Liver (tissue), 9 donors: ENCODE measurements around the gene TLR1. TPM values are rescaled to one million over a fixed set of nuclear protein-coding genes. Genes with fewer than 3 reads are reported as not detected.

Source experiments
- DNase-seq: peaks from one replicate; pipeline ENCODE4 v3.0.0-alpha.2; 2017; ENCODE audit warnings: low spot score
- H3K27ac ChIP-seq, 2 donors: one replicate each; pipeline ENCODE4 v1.7.0; 2013; ENCODE audit warnings: inconsistent platforms in 2 of 2, low read length in 2 of 2, control low read depth in 1 of 2, low read depth in 1 of 2, mild to moderate bottlenecking in 1 of 2
- H3K27me3 ChIP-seq, 4 donors: one replicate each; pipeline versions ENCODE4 v1.6.1 to v1.7.0; 2013; ENCODE audit warnings: low read length in 3 of 4, inconsistent platforms in 1 of 4, mild to moderate bottlenecking in 1 of 4, moderate library complexity in 1 of 4; ENCODE audit not compliant: control insufficient read depth in 4 of 4, insufficient read depth in 4 of 4
- H3K36me3 ChIP-seq, 4 donors: one replicate each; pipeline versions ENCODE4 v1.6.1 to v1.7.0; 2013; ENCODE audit warnings: low read length in 3 of 4, mild to moderate bottlenecking in 3 of 4, low read depth in 1 of 4, moderate library complexity in 1 of 4; ENCODE audit not compliant: control insufficient read depth in 4 of 4, insufficient read depth in 3 of 4
- H3K4me1 ChIP-seq, 4 donors: one replicate each; pipeline versions ENCODE4 v1.6.1 to v1.7.0; 2013; ENCODE audit warnings: low read length in 3 of 4, mild to moderate bottlenecking in 3 of 4, moderate library complexity in 1 of 4; ENCODE audit not compliant: control insufficient read depth in 4 of 4, insufficient read depth in 4 of 4
- H3K4me3 ChIP-seq, 3 donors: one replicate each; pipeline versions ENCODE4 v1.6.1 to v1.7.0; 2013; ENCODE audit warnings: low read length in 3 of 3, control low read depth in 1 of 3, low read depth in 1 of 3, mild to moderate bottlenecking in 1 of 3
- H3K9ac ChIP-seq, 2 donors: one replicate each; pipeline ENCODE4 v1.7.0; 2013; ENCODE audit warnings: low read length in 2 of 2, mild to moderate bottlenecking in 2 of 2, moderate library complexity in 2 of 2, control low read depth in 1 of 2, low read depth in 1 of 2
- H3K9me3 ChIP-seq, 4 donors: one replicate each; pipeline versions ENCODE4 v1.6.1 to v1.7.0; 2013; ENCODE audit warnings: low read length in 3 of 4; ENCODE audit not compliant: control insufficient read depth in 4 of 4
- EGR1 ChIP-seq, 2 donors: IDR thresholded peaks; 2 replicates each; pipeline ENCODE4 v1.6.1; 2016 to 2018; ENCODE audit warnings: antibody characterized with exemption in 2 of 2, low read depth in 2 of 2
- FOXA1 ChIP-seq: IDR thresholded peaks from 2 replicates; pipeline ENCODE4 v1.6.1; 2016; ENCODE audit warnings: antibody characterized with exemption
- FOXA2 ChIP-seq: IDR thresholded peaks from 2 replicates; pipeline ENCODE4 v1.6.1; 2016; ENCODE audit warnings: antibody characterized with exemption
- GABPA ChIP-seq, 2 donors: IDR thresholded peaks in 1 of 2; conservative IDR thresholded peaks in 1 of 2; 2 replicates each; pipeline ENCODE4 v1.6.1; 2016; ENCODE audit warnings: antibody characterized with exemption in 2 of 2, mild to moderate bottlenecking in 1 of 2, moderate library complexity in 1 of 2
- HNF4A ChIP-seq, 2 donors: conservative IDR thresholded peaks; 2 replicates each; pipeline ENCODE4 v1.6.1; 2016; ENCODE audit warnings: antibody characterized with exemption in 2 of 2, mild to moderate bottlenecking in 2 of 2
- HNF4G ChIP-seq: IDR thresholded peaks from 2 replicates; pipeline ENCODE4 v1.6.1; 2016; ENCODE audit warnings: antibody characterized with exemption
- JUND ChIP-seq, 2 donors: IDR thresholded peaks; 2 replicates each; pipeline ENCODE4 v1.6.1; 2016; ENCODE audit warnings: antibody characterized with exemption in 2 of 2
- RAD21 ChIP-seq, 2 donors: IDR thresholded peaks; 2 replicates each; pipeline ENCODE4 v1.6.1; 2016; ENCODE audit warnings: antibody characterized with exemption in 2 of 2, mild to moderate bottlenecking in 2 of 2
- RXRA ChIP-seq, 2 donors: IDR thresholded peaks; 2 replicates each; pipeline ENCODE4 v1.6.1; 2017 to 2018; ENCODE audit warnings: antibody characterized with exemption in 2 of 2, mild to moderate bottlenecking in 1 of 2
- SP1 ChIP-seq: IDR thresholded peaks from 2 replicates; pipeline ENCODE4 v1.6.1; 2018; ENCODE audit warnings: antibody characterized with exemption, mild to moderate bottlenecking
- TAF1 ChIP-seq: conservative IDR thresholded peaks from 2 replicates; pipeline ENCODE4 v1.6.1; 2016; ENCODE audit warnings: antibody characterized with exemption, mild to moderate bottlenecking
- YY1 ChIP-seq: IDR thresholded peaks from 2 replicates; pipeline ENCODE4 v1.6.1; 2016; ENCODE audit warnings: antibody characterized with exemption, mild to moderate bottlenecking
- WGBS: extraction: QIAGEN DNeasy Blood & Tissue Kit; methylation state at CpG from one replicate; pipeline ENCODE4 v1.1.7; 2013; 5-methylcytosine and 5-hydroxymethylcytosine counted together
- polyA plus RNA-seq, 2 donors: library from polyadenylated mRNA; stranded (reverse) in 1 of 2; unstranded in 1 of 2; fragments of 200-250 nt in 1 of 2; fragments of >200 nt in 1 of 2; fragmentation: Nextera tagmentation in 1 of 2; extraction: Ambion mirVana in 1 of 2; gene quantifications; one replicate each; pipeline versions ENCODE4 v1.2.1 to v1.2.3, GENCODE V29; 2013 to 2015
- total RNA-seq, 2 donors: library from RNA; depleted of rRNA; stranded (reverse); fragments of >200 nt; gene quantifications; one replicate each; pipeline ENCODE4 v1.2.3, GENCODE V29; 2014
- TF ChIP-seq, protein P1 (sequence below): IDR thresholded peaks from 2 replicates; pipeline ENCODE4 v1.6.1; 2016; ENCODE audit warnings: antibody characterized with exemption
- TF ChIP-seq, protein P2 (sequence below): IDR thresholded peaks from 2 replicates; pipeline ENCODE4 v1.6.1; 2016; ENCODE audit warnings: antibody characterized with exemption
- TF ChIP-seq, protein P3 (sequence below): fragments of 150-350 bp; IDR thresholded peaks from 2 replicates; pipeline ENCODE4 v1.5.1; 2017; ENCODE audit warnings: improper control_type of control experiment, low read depth, low read length; ENCODE audit not compliant: missing input control
- TF ChIP-seq, protein P4 (sequence below): IDR thresholded peaks from 2 replicates; pipeline ENCODE4 v1.6.1; 2016; ENCODE audit warnings: antibody characterized with exemption
- TF ChIP-seq, protein P5 (sequence below): IDR thresholded peaks from 2 replicates; pipeline ENCODE4 v1.6.1; 2016; ENCODE audit warnings: antibody characterized with exemption, mild to moderate bottlenecking
- donor health status: healthy.
- donor health status: healthy.
- donor health status: healthy.
- donor health status: healthy.
- donor health status: healthy.

TLR1 gene
- total and polyA plus RNA-seq, 4 donors, result 2.7 to 10.0 (median 6.4) TPM

DNA sequence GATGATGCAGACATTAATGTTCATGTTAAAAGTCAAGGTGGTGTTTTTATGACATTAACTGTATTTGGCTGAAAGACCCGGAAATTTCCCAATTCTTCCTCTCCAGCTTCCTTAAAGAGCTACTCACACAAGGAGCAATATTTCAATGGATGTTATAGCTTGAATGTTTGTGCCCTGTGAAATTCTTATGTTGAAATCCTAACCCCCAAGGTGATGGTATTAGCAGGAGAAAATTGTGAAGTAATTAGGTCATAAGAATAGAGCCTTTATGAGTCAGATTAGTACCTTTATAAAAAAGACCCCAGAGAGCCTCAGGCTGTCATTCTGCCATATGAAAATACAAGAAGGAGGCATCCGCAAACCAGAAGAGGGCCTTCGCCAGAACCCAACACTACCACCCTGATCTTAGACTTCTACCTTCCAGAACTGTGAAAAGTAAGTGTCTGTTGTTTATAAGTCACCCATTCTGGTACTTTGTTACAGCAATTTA, 3.6 kb downstream of the TLR1 start:
- Histone ChIP-seq H3K36me3 (peaks cover 0 to 26% (median 18%) of the 10 kb centered on the region in 4 donors), H3K27ac (no peak overlapping the region), H3K4me1 (peaks cover 0 to 17% (median 6%) of the 10 kb centered on the region in 4 donors), H3K9ac (no peak overlapping the region), H3K9me3 (no peaks in the 10 kb centered on the region), H3K4me3 (no peak overlapping the region), H3K27me3 (no peaks in the 10 kb centered on the region)
- WGBS, result 96% methylated on average over 3 of the region's 3 CpGs
- DNase-seq, result no peak
- no peak for TF ChIP-seq RAD21 (IDR thresholded peaks at IDR 0.05)
- TF ChIP-seq, protein P1, sequence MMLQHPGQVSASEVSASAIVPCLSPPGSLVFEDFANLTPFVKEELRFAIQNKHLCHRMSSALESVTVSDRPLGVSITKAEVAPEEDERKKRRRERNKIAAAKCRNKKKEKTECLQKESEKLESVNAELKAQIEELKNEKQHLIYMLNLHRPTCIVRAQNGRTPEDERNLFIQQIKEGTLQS, result no peak
- TF ChIP-seq, protein P2, sequence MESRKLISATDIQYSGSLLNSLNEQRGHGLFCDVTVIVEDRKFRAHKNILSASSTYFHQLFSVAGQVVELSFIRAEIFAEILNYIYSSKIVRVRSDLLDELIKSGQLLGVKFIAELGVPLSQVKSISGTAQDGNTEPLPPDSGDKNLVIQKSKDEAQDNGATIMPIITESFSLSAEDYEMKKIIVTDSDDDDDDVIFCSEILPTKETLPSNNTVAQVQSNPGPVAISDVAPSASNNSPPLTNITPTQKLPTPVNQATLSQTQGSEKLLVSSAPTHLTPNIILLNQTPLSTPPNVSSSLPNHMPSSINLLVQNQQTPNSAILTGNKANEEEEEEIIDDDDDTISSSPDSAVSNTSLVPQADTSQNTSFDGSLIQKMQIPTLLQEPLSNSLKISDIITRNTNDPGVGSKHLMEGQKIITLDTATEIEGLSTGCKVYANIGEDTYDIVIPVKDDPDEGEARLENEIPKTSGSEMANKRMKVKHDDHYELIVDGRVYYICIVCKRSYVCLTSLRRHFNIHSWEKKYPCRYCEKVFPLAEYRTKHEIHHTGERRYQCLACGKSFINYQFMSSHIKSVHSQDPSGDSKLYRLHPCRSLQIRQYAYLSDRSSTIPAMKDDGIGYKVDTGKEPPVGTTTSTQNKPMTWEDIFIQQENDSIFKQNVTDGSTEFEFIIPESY, result no peak
- TF ChIP-seq, protein P3, sequence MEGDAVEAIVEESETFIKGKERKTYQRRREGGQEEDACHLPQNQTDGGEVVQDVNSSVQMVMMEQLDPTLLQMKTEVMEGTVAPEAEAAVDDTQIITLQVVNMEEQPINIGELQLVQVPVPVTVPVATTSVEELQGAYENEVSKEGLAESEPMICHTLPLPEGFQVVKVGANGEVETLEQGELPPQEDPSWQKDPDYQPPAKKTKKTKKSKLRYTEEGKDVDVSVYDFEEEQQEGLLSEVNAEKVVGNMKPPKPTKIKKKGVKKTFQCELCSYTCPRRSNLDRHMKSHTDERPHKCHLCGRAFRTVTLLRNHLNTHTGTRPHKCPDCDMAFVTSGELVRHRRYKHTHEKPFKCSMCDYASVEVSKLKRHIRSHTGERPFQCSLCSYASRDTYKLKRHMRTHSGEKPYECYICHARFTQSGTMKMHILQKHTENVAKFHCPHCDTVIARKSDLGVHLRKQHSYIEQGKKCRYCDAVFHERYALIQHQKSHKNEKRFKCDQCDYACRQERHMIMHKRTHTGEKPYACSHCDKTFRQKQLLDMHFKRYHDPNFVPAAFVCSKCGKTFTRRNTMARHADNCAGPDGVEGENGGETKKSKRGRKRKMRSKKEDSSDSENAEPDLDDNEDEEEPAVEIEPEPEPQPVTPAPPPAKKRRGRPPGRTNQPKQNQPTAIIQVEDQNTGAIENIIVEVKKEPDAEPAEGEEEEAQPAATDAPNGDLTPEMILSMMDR, result no peak
- TF ChIP-seq YY1, result no peak
- TF ChIP-seq TAF1, result no peak
- no peak for TF ChIP-seq FOXA2
- TF ChIP-seq, protein P4, sequence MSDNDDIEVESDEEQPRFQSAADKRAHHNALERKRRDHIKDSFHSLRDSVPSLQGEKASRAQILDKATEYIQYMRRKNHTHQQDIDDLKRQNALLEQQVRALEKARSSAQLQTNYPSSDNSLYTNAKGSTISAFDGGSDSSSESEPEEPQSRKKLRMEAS, result no peak
- TF ChIP-seq JUND (IDR thresholded peaks at IDR 0.05), result no peak
- TF ChIP-seq SP1, result no peak
- no peak for TF ChIP-seq HNF4A (conservative IDR thresholded peaks at IDR 0.05)
- no peak for TF ChIP-seq RXRA (IDR thresholded peaks at IDR 0.05)
- TF ChIP-seq EGR1 (IDR thresholded peaks at IDR 0.05; ENCODE audit: low read depth in 2 of 2), result no peak
- TF ChIP-seq GABPA (IDR thresholded peaks at IDR 0.05 in 1 of 2, conservative IDR thresholded peaks at IDR 0.05 in 1 of 2), result no peak
- TF ChIP-seq FOXA1, result no peak
- no peak for TF ChIP-seq HNF4G
- TF ChIP-seq, protein P5, sequence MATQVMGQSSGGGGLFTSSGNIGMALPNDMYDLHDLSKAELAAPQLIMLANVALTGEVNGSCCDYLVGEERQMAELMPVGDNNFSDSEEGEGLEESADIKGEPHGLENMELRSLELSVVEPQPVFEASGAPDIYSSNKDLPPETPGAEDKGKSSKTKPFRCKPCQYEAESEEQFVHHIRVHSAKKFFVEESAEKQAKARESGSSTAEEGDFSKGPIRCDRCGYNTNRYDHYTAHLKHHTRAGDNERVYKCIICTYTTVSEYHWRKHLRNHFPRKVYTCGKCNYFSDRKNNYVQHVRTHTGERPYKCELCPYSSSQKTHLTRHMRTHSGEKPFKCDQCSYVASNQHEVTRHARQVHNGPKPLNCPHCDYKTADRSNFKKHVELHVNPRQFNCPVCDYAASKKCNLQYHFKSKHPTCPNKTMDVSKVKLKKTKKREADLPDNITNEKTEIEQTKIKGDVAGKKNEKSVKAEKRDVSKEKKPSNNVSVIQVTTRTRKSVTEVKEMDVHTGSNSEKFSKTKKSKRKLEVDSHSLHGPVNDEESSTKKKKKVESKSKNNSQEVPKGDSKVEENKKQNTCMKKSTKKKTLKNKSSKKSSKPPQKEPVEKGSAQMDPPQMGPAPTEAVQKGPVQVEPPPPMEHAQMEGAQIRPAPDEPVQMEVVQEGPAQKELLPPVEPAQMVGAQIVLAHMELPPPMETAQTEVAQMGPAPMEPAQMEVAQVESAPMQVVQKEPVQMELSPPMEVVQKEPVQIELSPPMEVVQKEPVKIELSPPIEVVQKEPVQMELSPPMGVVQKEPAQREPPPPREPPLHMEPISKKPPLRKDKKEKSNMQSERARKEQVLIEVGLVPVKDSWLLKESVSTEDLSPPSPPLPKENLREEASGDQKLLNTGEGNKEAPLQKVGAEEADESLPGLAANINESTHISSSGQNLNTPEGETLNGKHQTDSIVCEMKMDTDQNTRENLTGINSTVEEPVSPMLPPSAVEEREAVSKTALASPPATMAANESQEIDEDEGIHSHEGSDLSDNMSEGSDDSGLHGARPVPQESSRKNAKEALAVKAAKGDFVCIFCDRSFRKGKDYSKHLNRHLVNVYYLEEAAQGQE, result no peak
